Keratinocyte (primary cell): ENCODE measurements around the gene ACTN4.

Source experiments
- CTCF ChIP-seq, 3 experiments: IDR thresholded peaks in 1 of 3; conservative IDR thresholded peaks in 1 of 3; optimal IDR thresholded peaks in 1 of 3; 2 replicates in 2 of 3; 3 replicates in 1 of 3; pipeline versions ENCODE3 to v1.5.1; 2011; ENCODE audit warnings: low read length in 3 of 3, mild to moderate bottlenecking in 3 of 3, moderate library complexity in 2 of 3, control low read depth in 1 of 3, inconsistent platforms in 1 of 3; ENCODE audit not compliant: insufficient read depth in 2 of 3; ENCODE audit errors: extremely low read depth in 1 of 3
- EZH2 ChIP-seq: IDR thresholded peaks from one replicate; pipeline ENCODE4 v1.6.1; 2012; ENCODE audit warnings: inconsistent platforms, mild to moderate bottlenecking, low read length, moderate library complexity

- peak; percentile 34 to 60 (median 48) for TF ChIP-seq CTCF (optimal IDR thresholded peaks at IDR 0.05 in 1 of 3, IDR thresholded peaks at IDR 0.05 in 1 of 3, conservative IDR thresholded peaks at IDR 0.05 in 1 of 3; ENCODE audit: extremely low read depth in 1 of 3, insufficient read depth in 2 of 3, low read length in 3 of 3)
- TF ChIP-seq EZH2 = no peak
These were observed 71.5 kb downstream of the ACTN4 start for GRCh38 chr19:38718747-38719543.
